ENCODE results near the gene FXYD1.
"Not testable (repeated sequence)": the region's sequence is repeated elsewhere in the genome, so short reads cannot be mapped to it uniquely, and the experiment has no call there.

- TF ChIP-seq, protein P1, sequence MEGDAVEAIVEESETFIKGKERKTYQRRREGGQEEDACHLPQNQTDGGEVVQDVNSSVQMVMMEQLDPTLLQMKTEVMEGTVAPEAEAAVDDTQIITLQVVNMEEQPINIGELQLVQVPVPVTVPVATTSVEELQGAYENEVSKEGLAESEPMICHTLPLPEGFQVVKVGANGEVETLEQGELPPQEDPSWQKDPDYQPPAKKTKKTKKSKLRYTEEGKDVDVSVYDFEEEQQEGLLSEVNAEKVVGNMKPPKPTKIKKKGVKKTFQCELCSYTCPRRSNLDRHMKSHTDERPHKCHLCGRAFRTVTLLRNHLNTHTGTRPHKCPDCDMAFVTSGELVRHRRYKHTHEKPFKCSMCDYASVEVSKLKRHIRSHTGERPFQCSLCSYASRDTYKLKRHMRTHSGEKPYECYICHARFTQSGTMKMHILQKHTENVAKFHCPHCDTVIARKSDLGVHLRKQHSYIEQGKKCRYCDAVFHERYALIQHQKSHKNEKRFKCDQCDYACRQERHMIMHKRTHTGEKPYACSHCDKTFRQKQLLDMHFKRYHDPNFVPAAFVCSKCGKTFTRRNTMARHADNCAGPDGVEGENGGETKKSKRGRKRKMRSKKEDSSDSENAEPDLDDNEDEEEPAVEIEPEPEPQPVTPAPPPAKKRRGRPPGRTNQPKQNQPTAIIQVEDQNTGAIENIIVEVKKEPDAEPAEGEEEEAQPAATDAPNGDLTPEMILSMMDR (conservative IDR thresholded peaks at IDR 0.05; ENCODE audit: low read length): not testable (repeated sequence)
- TF ChIP-seq EZH2phosphoT487 (IDR thresholded peaks at IDR 0.05; ENCODE audit: borderline replicate concordance): not testable (repeated sequence)
Measured at GRCh38 chr19:35101949-35102348, 36.7 kb upstream of the FXYD1 start.
